Measurements from ENCODE around the gene RPS27. TPM values are rescaled to one million over a fixed set of nuclear protein-coding genes. Genes with fewer than 3 reads are reported as not detected.

RPS27 gene
- total and polyA plus RNA-seq, 2 of the 13 experiments (the other 11 are each of a cell fraction or from before 2014, with no cell fraction given), result 3,737 to 9,964 TPM

- TF ChIP-seq HNF4G (IDR thresholded peaks at IDR 0.05; ENCODE audit: borderline replicate concordance, low read depth, low read length), result no peak
- TF ChIP-seq HNF4G (CRISPR knock-in tag; IDR thresholded peaks at IDR 0.05; ENCODE audit: borderline replicate concordance, low read depth), result no peak
- TF ChIP-seq MTF2 (CRISPR knock-in tag; IDR thresholded peaks at IDR 0.05; ENCODE audit: borderline replicate concordance), result no peak
- TF ChIP-seq KAT7 (CRISPR knock-in tag; IDR thresholded peaks at IDR 0.05; ENCODE audit: borderline replicate concordance), result 0 out of 2 replicates have a peak, but pooled peaks have one; percentile 11
- no peak for TF ChIP-seq LRRFIP1 (CRISPR knock-in tag; conservative IDR thresholded peaks at IDR 0.05)
- TF ChIP-seq ZNF749 (CRISPR knock-in tag; IDR thresholded peaks at IDR 0.05; ENCODE audit: borderline replicate concordance), result peak; percentile 31; the same call in 1 of the 2 replicates
- no peak for TF ChIP-seq ATAD3A (CRISPR knock-in tag; IDR thresholded peaks at IDR 0.05)
- TF ChIP-seq CTCF (CRISPR knock-in tag; IDR thresholded peaks at IDR 0.05), result peak; percentile 81
- TF ChIP-seq TGIF2 (CRISPR knock-in tag; IDR thresholded peaks at IDR 0.05), result peak; percentile 44; the same call in 1 of the 2 replicates
- peak; percentile 93 for TF ChIP-seq ZNF34 (CRISPR knock-in tag; IDR thresholded peaks at IDR 0.05; ENCODE audit: borderline replicate concordance)
- peak; percentile 88 for TF ChIP-seq SALL1 (CRISPR knock-in tag; IDR thresholded peaks at IDR 0.05)
- no peak; the same call in 1 of the 2 replicates for TF ChIP-seq CSRNP2 (CRISPR knock-in tag; conservative IDR thresholded peaks at IDR 0.05; ENCODE audit: low read depth)
- TF ChIP-seq MED13 (CRISPR knock-in tag; IDR thresholded peaks at IDR 0.05), result no peak
- TF ChIP-seq SETDB1 (CRISPR knock-in tag; IDR thresholded peaks at IDR 0.05; ENCODE audit: borderline replicate concordance), result no peak
- no peak for TF ChIP-seq NFRKB (IDR thresholded peaks at IDR 0.05)
- no peak for TF ChIP-seq ZNF562 (CRISPR knock-in tag; IDR thresholded peaks at IDR 0.05; ENCODE audit: borderline replicate concordance)
Measured at GRCh38 chr1:153967107-153967999, 23.2 kb upstream of the RPS27 start, which contains the start of gene CREB3L4 (continued).
